HG02571 (cell line): ENCODE results near the gene ACTN4.
"Not testable (repeated sequence)": the region's sequence is repeated elsewhere in the genome, so short reads cannot be mapped to it uniquely, and the experiment has no call there.

Experiments
- ATAC-seq: cut with Tn5 transposase; IDR thresholded peaks from one replicate; pipeline ENCODE4 v1.9.1; 2021; ENCODE audit warnings: mild to moderate bottlenecking, moderate library complexity; ENCODE audit not compliant: unreplicated experiment

ACTN4 gene

DNA sequence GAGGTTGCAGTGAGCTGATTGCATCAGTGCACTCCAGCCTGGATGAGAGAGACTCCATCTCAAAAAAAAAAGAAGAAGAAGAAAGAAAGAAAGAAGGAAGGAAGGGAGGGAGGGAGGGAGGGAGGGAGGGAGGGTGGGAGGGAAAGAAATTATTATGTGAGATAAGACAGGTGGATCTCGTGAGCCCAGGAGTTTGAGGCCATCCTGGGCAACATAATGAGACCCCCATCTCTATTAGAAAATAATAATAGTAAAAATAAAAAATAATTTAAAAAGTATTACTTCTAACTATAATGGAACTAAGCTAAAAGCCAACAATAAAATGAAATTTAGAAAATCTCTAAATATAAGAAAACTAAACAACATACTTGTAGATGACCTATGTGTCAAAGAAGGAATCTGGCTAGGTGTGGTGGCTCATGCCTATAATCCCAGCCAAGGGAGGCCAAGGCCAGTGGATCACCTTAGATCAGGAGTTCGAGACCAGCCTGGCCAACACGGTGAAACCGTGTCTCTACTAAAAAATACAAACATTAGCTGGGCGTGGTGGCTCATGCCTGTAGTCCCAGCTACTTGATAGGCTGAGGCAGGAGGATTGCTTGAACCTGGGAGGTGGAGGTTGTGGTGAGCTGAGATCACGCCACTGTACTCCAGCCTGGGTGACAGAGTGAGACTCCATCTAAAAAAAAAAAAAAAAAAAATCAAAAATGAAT lies 113.5 kb downstream of the ACTN4 start:
- not testable (repeated sequence) for ATAC-seq

DNA sequence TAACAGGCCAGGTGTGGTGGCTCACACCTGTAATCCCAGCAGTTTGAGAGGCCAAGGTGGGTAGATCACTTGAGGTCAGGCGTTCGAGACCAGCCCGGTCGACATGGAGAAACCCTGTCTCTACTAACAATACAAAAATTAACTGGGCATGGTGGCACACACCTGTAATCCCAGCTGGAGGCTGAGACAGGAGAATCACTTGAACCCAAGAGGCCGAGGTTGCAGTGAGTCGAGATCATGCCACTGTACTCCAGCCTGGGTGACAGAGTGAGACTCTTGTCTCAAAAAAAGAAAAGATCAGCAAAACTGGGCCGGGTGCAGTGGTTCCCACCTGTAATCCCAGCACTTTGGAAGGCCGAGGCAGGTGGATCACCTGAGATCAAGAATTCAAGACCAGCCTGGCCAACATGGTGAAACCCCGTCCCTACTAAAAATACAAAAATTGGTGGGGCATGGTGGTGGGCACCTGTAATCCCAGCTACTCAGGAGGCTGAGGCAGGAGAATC lies 114.5 kb downstream of the ACTN4 start:
- ATAC-seq, result not testable (repeated sequence)

DNA sequence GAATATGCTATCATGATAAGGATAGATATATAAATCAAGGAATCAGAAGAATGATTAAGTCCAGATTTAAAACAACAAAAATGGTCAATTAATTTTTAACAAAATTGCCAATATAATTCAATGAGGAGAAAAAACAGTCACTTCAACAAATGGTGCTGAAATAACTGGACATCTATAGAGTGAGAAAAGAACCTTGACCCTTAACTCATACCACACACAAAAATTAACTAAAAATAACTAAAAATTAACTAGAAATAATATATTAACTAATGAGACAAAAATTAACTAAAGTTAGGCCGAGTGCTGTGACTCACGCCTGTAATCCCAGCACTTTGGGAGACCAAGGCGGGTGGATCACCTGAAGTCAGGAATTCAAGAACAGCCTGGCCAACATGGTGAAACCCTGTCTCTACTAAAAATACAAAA lies 116.4 kb downstream of the ACTN4 start:
- ATAC-seq, result no peak

DNA sequence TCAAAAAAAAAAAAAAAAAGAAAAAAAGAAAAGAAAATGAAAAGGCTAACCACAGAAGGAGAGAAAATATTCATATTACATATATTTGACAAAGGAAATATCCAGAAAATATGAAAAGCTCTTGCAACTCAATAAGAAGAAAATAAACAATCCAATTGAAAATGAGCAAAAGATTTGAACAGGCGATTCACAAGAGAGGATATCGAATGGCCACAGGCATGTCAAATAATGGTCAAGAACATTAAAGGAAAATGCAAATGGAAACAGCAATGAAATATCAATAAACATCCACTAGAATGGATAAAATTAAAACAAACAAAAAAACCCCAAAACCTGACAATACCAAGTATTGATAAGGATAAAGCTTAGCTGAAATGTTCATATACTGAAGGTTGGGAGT lies 117.8 kb downstream of the ACTN4 start:
- no peak for ATAC-seq

DNA sequence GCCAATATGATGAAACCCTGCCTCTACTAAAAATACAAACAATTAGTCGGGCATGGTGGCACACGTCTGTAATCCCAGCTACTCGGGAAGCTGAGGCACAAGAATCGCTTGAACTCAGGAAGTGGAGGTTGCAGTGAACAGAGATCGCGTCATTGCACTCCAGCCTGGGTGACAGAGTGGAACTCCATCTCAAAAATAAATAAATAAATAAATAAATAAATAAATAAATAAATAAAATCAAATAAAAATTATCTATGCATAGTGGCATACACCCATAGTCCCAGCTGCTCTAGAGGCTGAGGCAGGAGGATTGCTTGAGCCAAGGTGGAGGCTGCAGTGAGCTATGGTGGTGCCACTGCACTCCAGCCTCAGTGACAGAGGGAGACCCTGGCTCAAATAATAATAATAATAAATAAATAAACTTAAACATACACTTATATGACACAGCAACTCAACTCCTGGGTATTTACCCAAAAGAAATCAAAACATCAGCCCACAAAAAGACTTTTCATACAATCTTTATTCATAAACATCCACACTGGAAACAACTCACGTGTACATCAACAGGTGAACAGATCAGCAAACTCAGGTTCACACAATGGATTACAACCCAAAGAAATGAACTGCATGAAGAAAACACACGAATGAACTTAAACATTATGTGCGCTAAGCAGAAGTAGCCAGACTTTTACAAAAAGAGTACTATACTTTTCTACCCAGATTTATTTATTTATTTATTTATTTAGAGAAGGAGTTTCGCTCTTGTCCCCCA lies 119.0 kb downstream of the ACTN4 start:
- ATAC-seq, result no peak

DNA sequence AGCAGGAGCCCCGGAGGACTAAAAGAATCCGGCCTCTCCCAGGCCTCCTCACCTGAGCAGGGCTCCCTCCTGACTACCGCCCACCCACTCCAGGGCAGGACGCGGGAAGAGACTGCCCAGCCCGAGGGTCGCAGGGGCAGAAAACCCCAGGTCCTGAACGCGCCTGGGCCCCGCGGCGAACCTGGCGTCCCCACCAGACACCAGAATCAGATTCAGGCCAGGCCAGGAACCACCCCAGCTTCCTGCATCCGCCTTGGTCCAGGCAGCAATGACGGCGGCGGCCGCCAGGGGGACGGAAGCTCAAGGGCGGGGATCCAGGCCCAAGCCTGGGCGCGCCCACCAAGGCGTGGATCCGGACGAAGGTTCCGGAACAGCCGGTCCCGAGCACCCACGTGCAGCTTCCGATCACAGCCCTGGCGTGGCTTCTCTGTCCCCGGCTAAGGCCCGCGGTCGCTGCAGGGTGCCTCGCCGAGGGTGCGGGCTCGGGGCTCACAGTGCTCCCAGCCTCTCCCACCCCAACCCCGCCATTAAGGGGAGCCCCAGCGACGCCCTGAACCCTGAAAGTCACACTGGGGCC lies 122.3 kb downstream of the ACTN4 start:
- no peak for ATAC-seq

DNA sequence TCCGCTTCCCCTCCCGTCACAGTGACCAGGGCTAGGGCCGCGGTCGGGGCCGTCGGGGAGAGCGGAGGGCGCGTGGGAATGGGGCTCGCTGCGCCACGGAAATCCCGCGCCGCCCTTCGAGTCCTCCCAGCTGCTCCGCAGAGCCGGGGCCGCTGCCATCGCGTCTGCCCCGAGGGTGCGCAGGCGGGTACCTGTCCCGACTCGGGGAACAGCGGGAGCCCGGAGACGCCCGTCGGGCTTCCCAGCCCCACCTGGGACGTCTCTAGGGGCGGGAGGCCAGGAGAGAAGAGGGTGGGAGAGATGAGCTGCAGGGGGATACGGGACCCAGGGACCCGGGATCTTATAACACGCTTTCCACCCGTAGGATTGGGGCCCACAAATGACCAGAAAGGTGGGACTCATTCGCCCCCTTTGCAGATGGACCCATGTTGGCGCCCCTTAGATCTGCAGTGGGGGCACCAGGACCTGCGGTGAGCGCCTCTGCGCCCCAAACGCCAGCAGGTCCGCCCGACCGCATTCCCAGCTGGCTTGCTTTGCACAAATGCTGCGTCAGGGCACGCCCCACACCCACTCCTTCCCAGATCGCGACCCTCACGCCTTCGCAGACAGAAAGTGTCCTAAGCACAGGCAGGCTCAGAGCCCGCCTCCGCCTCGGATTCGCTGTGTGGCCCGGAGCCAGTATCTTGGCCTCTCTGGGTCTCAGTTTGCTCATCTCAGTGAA lies 122.9 kb downstream of the ACTN4 start:
- peak; percentile 7 for ATAC-seq

DNA sequence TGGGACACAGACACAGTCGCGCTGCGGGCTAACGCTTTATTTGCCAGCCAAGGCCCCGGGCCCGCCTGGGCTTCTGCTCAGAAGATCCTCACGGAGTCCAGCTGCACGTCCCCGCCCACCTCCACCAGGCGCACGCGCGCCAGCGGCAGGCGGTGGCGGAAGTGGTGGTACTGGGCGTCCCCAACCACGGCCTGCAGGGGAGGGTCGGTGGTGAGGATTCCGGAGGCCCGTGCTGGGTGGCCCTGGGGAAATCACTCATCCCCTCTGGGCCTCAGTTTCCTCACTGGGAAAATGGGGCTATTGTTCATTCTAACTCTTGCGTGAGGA lies 123.5 kb downstream of the ACTN4 start:
- ATAC-seq, result peak; percentile 52

DNA sequence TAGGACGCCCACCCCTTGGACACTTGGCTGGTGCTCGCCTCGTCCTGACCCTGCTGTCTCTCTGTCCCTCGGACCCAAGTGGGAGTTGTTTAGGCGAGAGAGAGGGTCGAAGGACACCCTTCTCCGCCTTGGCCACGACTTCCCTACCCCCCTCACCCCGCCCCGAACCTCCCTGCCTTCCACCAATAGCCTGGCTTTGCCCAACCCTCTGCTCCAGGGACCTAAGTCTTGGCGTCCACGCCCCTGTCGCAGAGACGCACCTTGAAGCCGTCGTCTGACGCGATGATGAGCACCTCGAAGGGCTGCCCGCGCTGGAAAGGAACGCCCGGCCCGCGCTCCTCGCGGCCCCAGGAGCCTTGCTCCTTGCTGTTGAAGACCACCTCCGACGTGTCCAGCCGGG lies 124.1 kb downstream of the ACTN4 start:
- not testable (repeated sequence) for ATAC-seq

DNA sequence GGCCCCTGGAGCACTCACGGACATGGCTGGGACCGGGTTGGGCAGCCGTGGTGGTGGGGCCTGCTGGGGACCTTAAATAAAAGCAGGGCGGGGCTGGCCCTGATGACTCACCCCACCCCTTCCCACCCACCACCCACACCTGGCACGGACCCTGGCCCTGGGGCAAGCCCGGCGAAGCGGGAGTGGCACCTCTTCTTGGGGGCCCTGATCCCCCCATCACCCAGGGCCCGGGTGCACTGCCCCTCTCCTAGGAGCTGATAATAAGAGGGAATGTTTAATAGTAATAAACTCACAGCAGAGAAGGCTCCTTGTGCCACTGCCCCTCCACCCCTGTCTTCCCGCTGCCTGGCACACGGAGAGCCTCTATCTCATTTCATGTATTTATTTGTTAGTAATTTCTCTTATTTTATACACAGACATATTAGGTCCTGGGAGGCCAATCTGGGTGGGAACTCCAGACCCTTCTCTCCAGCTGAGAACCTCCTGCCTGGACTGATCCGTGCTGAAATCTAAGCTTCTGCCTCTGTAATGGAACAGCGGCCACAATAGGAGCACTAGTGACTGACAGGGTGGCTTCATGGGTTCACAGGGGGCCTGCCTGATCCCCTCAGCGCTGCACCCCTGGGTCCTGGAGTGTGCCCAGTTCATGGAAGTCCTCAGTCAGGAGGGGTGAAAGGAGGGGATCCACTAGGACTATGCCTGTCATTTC lies 126.2 kb downstream of the ACTN4 start, which contains the start of gene LGALS7:
Gene LGALS7, minus strand, starts transcription at position 49 of the 709 bp plus-strand sequence. Its CDS starts 25 bp downstream, at position 24.
- no peak for ATAC-seq

DNA sequence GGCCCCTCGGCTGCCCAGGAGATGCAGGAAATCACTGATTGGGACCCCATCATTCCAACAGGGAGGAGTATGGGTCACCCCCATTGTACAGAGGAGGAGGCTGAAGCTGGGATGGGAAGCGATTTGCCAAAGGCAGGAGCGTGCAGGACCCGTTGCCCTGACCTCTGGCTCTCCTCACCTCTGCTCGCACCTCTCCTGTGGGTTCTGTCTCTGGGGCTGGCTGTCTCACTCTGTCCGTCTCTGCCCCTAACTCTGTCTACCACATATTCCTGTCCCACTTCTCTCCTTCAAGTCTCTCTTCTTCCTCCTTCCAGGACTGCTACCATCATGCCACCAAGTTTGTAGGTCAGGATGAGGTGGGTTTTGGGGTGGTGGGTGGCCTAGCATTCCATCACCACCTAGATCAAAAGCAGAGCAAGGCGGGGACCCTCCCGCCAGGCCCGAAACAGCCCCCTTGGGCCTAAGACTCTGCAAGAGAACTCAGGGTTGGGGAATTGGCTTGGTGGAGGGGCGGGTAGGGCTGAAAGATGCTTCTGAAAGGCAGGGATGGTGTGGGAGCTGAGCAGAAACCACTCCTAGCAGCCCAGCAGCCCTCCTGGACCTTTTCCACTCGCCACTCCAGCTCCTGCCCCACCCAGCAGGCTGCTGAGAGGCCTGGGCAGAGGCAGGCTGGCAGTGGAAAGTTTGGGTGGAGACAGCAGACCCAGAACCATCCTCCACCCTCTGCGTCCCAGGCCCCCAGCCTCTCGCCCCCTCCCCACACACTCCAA lies 126.9 kb downstream of the ACTN4 start:
- no peak for ATAC-seq

DNA sequence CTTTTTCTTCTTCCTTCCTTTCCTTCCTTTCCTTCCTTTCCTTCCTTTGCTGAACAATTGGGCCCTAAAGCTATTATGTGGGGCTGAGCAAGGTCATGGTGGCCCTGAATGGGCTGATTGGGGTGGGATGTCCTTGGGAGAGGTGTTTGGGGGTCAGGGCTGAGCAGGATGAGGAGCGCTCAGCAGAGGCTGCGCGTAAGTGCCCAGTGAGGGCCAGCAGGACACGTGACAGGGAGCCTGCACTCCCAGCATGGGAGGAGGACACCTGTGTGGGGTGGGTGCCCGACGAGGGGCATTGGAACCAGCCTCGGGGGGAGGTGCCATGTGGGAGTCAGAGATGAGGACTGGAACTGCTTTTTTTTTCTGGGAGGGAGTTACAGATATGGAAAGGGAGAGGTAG lies 131.3 kb downstream of the ACTN4 start:
- ATAC-seq, result no peak

DNA sequence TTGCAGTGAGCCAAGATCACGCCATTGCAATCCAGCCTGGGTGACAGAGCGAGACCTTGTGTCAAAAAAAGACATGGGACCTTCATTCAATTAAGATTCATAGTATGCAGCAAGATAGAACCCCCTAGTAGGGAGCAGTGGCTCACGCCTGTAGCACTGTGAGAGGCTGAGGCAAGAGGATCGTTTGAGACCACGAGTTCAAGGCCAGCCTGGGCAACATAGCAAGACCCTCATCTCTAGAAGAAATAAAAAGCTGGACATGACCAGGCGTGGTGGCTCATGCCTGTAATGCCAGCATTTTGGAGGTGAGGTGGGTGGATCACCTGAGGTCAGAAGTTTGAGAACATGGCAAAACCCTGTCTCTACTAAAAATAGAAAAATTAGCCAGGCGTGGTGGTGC lies 133.0 kb downstream of the ACTN4 start:
- no peak for ATAC-seq

DNA sequence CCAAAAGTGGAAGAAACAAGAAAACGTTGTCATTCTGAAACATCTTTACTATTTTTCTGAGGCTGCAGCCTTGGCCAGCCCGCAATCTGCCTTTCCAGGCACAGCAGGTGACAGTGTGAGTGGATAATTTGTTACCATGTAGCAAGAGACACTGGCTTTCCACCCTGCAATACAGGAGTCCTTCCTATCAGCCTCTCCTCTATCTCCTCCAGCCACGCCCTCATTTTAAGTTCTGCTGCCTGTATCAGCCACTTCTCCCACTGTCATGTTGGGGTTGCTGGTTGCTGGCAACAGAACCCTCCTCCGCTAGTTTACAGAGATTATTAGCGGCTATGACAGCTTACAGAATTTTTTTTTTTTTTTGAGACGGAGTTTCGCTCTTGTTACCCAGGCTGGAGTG lies 133.6 kb downstream of the ACTN4 start:
- no peak for ATAC-seq
